Breast epithelium (tissue), 3 donors: ENCODE measurements around the gene UPP1.

Experiments used
- POLR2A ChIP-seq: fragments of 450-650 bp; IDR thresholded peaks from one replicate; pipeline ENCODE4 v1.6.1; 2016; ENCODE audit warnings: antibody characterized with exemption, mild to moderate bottlenecking, moderate library complexity
- POLR2AphosphoS5 ChIP-seq, 3 donors: sonication (generic); formaldehyde crosslinking; IDR thresholded peaks; one replicate each; pipeline ENCODE4 v1.6.1; 2017; ENCODE audit warnings: antibody characterized with exemption in 3 of 3
- TF ChIP-seq, protein P1 (sequence below), 3 donors: fragments of 450-650 bp; IDR thresholded peaks; one replicate each; pipeline ENCODE4 v1.5.1; 2016 to 2017; ENCODE audit warnings: antibody characterized with exemption in 3 of 3, mild to moderate bottlenecking in 3 of 3, moderate library complexity in 3 of 3

DNA sequence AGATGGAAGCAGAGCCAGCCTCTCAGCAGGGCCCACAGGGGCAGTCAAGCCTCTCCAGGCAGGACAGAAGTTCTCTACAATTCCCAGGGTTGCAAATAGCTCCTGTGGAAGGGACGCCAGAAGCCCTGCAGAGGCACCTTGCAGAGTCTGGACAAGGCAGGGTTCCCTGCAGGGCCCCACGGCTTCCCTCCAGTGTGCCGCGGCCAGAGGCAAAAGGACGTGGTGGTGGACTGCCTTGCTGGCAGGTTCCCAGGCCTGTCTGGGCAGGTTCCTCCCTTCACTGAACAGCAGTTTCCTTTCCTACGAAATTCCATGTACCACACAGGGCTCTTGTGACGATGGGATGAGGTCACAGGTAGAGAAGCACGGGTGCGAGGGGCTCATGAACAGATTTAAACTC lies 25.1 kb downstream of the UPP1 start:
- TF ChIP-seq POLR2A (no peak), POLR2AphosphoS5 (IDR thresholded peaks at IDR 0.05) (no peak)
- TF ChIP-seq, protein P1, sequence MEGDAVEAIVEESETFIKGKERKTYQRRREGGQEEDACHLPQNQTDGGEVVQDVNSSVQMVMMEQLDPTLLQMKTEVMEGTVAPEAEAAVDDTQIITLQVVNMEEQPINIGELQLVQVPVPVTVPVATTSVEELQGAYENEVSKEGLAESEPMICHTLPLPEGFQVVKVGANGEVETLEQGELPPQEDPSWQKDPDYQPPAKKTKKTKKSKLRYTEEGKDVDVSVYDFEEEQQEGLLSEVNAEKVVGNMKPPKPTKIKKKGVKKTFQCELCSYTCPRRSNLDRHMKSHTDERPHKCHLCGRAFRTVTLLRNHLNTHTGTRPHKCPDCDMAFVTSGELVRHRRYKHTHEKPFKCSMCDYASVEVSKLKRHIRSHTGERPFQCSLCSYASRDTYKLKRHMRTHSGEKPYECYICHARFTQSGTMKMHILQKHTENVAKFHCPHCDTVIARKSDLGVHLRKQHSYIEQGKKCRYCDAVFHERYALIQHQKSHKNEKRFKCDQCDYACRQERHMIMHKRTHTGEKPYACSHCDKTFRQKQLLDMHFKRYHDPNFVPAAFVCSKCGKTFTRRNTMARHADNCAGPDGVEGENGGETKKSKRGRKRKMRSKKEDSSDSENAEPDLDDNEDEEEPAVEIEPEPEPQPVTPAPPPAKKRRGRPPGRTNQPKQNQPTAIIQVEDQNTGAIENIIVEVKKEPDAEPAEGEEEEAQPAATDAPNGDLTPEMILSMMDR (IDR thresholded peaks at IDR 0.05), result no peak
